Spinal cord (tissue), 10 donors: Measurements from ENCODE around the gene ENDOD1. TPM values are rescaled to one million over a fixed set of nuclear protein-coding genes. Genes with fewer than 3 reads are reported as not detected.

ENCODE experiments used
- DNase-seq, 6 donors: peaks; one replicate each; pipeline versions ENCODE4 v3.0.0 to v3.0.0-alpha.2; 2013 to 2015; ENCODE audit warnings: low spot score in 6 of 6, low read depth in 4 of 6
- H3K27ac ChIP-seq: one replicate; pipeline ENCODE4 v1.5.1; 2013; ENCODE audit warnings: low read depth, low read length, control low read depth
- H3K27me3 ChIP-seq: one replicate; pipeline ENCODE4 v1.6.1; 2013; ENCODE audit warnings: low read length; ENCODE audit not compliant: control insufficient read depth, insufficient read depth
- H3K36me3 ChIP-seq: one replicate; pipeline ENCODE4 v1.6.1; 2013; ENCODE audit warnings: low read length; ENCODE audit not compliant: control insufficient read depth, insufficient read depth
- H3K4me1 ChIP-seq: one replicate; pipeline ENCODE4 v1.6.1; 2013; ENCODE audit warnings: low read length; ENCODE audit not compliant: control insufficient read depth, insufficient read depth
- H3K4me3 ChIP-seq: one replicate; pipeline ENCODE4 v1.5.1; 2013; ENCODE audit warnings: low read depth, low read length, control low read depth
- H3K9me3 ChIP-seq: one replicate; pipeline ENCODE4 v1.6.1; 2013; ENCODE audit warnings: low read length; ENCODE audit not compliant: control insufficient read depth, insufficient read depth
- WGBS: methylation state at CpG from one replicate; pipeline ENCODE4 v1.1.5; 2013; ENCODE audit warnings: missing lambda C conversion rate; ENCODE audit not compliant: insufficient coverage; 5-methylcytosine and 5-hydroxymethylcytosine counted together
- polyA plus RNA-seq, 2 donors: library from polyadenylated mRNA; unstranded; fragments of 120-200 nt; gene quantifications; one replicate each; pipeline ENCODE4 v1.2.1, GENCODE V29; 2013; ENCODE audit not compliant: insufficient read length in 2 of 2
- total RNA-seq, 2 donors: library from RNA; depleted of rRNA in 1 of 2; stranded (reverse); fragments of 120-200 nt in 1 of 2; fragments of >200 nt in 1 of 2; gene quantifications; one replicate each; pipeline versions ENCODE4 v1.2.3 to v1.2.4, GENCODE V29; 2013 to 2014
- donor health status: healthy.

The ENDOD1 gene
- total and polyA plus RNA-seq, 4 donors = 41.2 to 109 (median 50.7) TPM

DNA sequence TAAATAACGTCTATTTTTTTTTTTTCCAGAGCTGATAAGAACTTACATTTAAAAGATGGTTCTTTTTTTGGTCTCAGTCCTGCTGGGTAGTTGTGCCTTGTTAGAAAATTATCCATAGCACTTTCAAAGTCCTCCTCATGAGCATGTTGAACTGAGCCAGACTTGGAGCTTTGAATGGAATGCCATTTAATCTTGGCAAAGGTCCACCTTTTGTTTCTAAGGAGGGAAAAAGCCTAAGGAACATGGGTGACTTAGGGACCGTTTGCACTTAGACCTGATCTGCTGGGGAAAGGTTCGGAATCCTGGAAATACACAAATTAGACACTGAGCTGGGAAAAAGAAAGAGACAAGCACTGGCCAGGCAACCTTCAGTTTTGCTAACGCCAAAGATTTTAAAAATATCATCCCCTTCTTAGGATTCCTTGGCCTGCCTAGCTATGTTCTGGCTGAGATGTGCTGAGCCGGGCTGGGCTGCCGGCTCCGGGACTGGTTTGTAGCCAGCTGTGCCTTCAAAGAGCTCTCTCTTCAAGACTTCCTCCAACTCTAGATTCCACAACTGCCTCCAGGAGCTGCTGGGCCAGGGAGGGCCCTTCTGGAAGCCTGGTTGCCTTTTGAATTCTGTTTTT, 67.4 kb downstream of the ENDOD1 start:
- no peak overlapping the region for H3K4me3 ChIP-seq
- peaks cover 7% of the 10 kb centered on the region for H3K4me1 ChIP-seq
- H3K27ac ChIP-seq = peak overlapping the region; percentile 54
- H3K9me3 ChIP-seq = no peaks in the 10 kb centered on the region
- no peaks in the 10 kb centered on the region for H3K27me3 ChIP-seq
- DNase-seq = peak in 1 of 6 donors; percentile 70
- 42% methylated on average over 3 of the region's 7 CpGs for WGBS
- no peaks in the 10 kb centered on the region for H3K36me3 ChIP-seq

DNA sequence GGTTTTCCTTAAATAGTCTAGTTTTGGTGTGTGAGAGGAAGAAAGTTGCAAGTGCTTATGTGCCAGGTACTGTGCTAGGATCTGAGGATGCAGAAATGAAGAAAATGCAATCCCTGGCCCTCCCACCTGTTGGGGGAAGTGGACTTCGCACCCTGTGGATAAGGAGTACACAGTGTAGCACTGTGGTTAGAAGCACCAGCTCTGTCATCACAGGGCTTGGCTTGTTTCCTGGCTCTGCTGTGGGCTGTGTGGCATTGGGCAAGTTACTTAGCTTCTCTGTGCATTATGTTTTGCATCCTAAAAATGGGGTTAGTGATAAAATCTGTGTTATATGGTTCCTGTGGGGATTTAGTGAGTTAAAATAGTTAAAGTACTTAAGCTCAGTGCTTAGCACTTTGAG, 68.2 kb downstream of the ENDOD1 start:
- Histone ChIP-seq H3K27me3 (no peaks in the 10 kb centered on the region), H3K27ac (no peak overlapping the region), H3K4me3 (no peak overlapping the region), H3K9me3 (no peaks in the 10 kb centered on the region), H3K4me1 (peaks cover 13% of the 10 kb centered on the region), H3K36me3 (no peaks in the 10 kb centered on the region)
- WGBS = 82% methylated on average over 1 of the region's 1 CpG
- no peak for DNase-seq

DNA sequence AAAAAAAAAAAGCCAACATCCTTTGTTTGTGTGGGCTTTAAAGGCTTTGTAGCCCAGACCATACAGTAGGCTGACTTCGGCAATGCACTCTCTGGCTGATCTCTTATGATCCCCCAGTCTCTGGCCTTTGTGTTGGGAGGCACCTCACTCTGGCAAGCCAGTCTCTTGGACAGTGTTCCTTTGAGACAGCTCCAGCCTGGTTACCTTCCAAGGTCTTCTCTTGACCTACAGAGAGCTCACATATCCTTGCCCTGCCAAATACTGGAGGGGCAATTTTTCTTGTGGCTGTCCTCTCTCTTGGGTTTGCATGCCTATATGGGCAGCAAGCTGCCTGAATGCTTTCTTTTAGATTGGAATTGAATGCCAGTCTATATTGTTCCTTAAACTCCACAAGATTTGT, 71.6 kb downstream of the ENDOD1 start:
- Histone ChIP-seq H3K27me3 (no peaks in the 10 kb centered on the region), H3K36me3 (no peaks in the 10 kb centered on the region), H3K4me1 (peaks cover 13% of the 10 kb centered on the region), H3K27ac (peak overlapping the region; percentile 19), H3K9me3 (no peaks in the 10 kb centered on the region), H3K4me3 (no peak overlapping the region)
- DNase-seq = peak in 1 of 6 donors; percentile 62
- 55% methylated on average over 1 of the region's 1 CpG for WGBS

DNA sequence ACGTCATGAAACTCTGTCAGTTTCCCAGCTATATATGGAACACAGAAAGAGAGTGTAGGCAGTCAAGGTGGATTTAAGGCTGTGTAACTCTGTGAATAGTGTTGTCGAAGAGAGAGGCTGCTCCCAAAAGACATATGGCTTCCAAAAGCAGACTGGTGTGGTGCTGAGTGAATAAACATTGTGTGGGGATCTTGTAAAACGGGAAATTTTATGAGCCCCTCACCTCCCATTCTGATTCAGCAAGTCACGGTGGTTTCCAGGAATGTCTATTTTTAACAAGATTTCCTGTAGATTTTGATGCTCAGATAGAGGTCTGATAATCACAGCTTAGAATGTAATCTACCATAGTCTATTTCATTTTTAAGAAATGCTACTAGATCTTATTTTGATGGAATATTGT, 73.5 kb downstream of the ENDOD1 start:
- DNase-seq = peak in 1 of 6 donors; percentile 59
- H3K4me1 ChIP-seq = peaks cover 9% of the 10 kb centered on the region
- no peaks in the 10 kb centered on the region for H3K36me3 ChIP-seq
- no peak overlapping the region for H3K27ac ChIP-seq
- H3K4me3 ChIP-seq = no peak overlapping the region
- H3K27me3 ChIP-seq = no peaks in the 10 kb centered on the region
- no CpG with 5 or more reads among the region's 4 CpGs for WGBS
- H3K9me3 ChIP-seq = no peaks in the 10 kb centered on the region

DNA sequence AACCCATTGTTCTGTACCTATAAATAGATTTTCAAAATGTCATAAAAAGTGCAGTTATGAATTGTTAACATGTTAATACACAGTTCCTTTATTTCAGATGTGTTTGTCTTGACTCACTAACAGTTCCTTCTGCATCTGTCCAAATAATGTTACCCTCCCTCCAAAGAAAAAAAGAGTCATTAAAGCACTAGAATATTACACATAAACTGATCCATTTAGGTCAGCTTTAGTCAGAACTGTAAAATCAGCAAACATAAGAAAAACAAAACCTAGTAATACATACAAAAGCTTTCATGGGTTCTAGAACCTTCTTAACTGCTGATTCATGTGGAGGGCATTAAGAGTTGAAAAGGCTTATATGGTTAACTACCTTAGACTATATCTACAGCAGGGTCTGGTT, 76.0 kb downstream of the ENDOD1 start:
- Histone ChIP-seq H3K4me3 (no peak overlapping the region), H3K27ac (no peak overlapping the region), H3K4me1 (peaks cover 9% of the 10 kb centered on the region), H3K27me3 (no peaks in the 10 kb centered on the region), H3K36me3 (peaks cover 3% of the 10 kb centered on the region), H3K9me3 (no peaks in the 10 kb centered on the region)
- DNase-seq = no peak

DNA sequence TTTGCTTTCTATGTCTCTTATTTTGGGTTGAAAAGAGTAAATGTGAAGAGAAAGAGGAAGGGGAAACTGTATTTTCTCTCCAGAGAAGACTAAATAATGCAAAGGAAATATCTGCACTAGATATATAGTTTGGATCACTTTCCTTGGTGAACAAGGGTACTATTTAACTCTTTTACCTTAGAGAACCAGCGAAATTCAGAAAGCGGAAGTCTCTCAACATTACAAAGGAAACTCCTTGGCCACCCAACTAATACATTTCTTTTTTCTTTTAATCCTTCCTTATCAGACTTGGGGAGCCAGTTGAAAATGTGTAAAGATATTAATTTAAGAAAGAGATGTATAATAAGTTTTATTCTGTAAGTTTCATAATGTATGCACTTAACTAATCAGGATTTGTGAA, 77.1 kb downstream of the ENDOD1 start:
- H3K27me3 ChIP-seq = no peaks in the 10 kb centered on the region
- peaks cover 9% of the 10 kb centered on the region for H3K4me1 ChIP-seq
- WGBS = no CpG with 5 or more reads among the region's 2 CpGs
- no peaks in the 10 kb centered on the region for H3K9me3 ChIP-seq
- no peak overlapping the region for H3K27ac ChIP-seq
- no peak for DNase-seq
- H3K36me3 ChIP-seq = peaks cover 3% of the 10 kb centered on the region
- no peak overlapping the region for H3K4me3 ChIP-seq

DNA sequence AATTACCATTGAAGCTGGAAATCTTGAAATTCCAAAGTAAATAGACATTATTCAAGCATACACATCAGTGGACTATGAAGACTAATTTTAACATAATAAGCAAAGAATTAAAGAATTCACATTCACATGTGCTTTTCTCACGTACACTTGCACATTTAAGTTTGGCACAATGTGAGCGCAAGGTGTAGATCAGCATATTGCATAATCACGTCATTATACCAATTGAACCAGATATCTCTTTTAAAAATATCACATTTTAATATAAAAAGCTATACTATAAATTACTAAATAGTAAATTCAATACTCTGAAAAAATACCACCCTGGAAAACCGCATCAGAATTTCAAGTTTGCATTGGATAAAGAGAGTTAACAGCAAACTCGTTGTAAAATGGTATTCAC, 80.6 kb downstream of the ENDOD1 start:
- no peaks in the 10 kb centered on the region for H3K4me1 ChIP-seq
- DNase-seq = no peak
- 100% methylated on average over 1 of the region's 5 CpGs for WGBS
- H3K4me3 ChIP-seq = no peak overlapping the region
- no peak overlapping the region for H3K27ac ChIP-seq
- H3K9me3 ChIP-seq = no peaks in the 10 kb centered on the region
- peaks cover 9% of the 10 kb centered on the region for H3K36me3 ChIP-seq
- H3K27me3 ChIP-seq = no peaks in the 10 kb centered on the region

DNA sequence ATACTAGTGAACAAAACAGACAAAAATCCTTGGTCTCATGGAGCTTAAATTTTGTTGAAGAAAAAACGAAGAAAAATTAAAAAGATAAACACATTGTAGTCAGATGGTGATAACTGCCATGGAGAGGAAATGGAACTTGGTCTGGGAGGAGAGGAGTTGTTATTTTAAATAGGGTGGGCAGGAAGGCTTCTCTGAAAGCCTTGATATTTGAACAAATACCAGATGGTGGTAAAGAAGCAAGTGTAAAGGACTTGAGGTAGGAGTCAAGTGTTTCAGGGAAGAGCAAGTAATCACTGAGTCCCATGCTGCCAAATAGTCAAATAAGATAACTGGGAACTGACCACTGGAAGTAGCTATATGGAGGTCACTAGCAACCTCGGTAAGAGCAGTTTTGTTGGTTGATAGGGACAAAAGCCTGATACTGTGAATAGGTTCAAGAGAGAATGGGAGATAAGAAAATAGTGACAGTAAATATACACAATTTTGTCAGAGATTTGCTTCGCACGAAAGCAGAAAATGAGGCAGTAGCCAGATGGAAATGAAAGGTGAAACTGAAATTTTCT, 86.3 kb downstream of the ENDOD1 start:
- DNase-seq = no peak
- Histone ChIP-seq H3K27me3 (no peaks in the 10 kb centered on the region), H3K27ac (no peak overlapping the region), H3K4me3 (no peak overlapping the region), H3K9me3 (no peaks in the 10 kb centered on the region), H3K4me1 (no peaks in the 10 kb centered on the region), H3K36me3 (peaks cover 14% of the 10 kb centered on the region)
- WGBS = 83% methylated on average over 3 of the region's 4 CpGs
